ENCODE measurements around the gene FBXO36.
A peak's percentile ranks its signal among the peaks of the same experiment; 100 is the strongest.
"Not testable (repeated sequence)": the region's sequence is repeated elsewhere in the genome, so short reads cannot be mapped to it uniquely, and the experiment has no call there.

Gene FBXO36

DNA sequence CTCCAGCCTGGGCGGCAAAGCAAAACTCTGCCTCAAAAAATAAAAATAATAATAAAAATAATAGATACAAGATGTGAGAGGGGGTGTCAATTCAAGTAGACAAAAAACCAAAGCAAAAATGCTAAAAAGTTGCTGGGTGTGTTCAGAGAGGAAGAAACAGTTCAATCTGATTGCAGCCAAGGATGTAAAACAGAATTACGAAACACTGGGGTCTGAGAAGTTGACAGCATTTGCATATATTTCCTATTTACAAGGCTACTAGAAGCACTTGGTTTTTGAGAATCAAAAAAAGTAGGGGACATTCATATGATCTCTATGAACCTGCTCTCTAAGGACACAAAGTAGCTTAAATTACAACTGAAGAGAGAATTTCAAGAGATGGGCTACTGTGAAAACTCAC lies 8.1 kb upstream of the FBXO36 start:
- no peak for DNase-seq

- DNase-seq: no peak
These were observed 4.5 kb upstream of the FBXO36 start for GRCh38 chr2:229917793-229918192.

GRCh38 chr2:229920011-229920641 lies 2.2 kb upstream of the FBXO36 start:
- DNase-seq: no peak

DNA sequence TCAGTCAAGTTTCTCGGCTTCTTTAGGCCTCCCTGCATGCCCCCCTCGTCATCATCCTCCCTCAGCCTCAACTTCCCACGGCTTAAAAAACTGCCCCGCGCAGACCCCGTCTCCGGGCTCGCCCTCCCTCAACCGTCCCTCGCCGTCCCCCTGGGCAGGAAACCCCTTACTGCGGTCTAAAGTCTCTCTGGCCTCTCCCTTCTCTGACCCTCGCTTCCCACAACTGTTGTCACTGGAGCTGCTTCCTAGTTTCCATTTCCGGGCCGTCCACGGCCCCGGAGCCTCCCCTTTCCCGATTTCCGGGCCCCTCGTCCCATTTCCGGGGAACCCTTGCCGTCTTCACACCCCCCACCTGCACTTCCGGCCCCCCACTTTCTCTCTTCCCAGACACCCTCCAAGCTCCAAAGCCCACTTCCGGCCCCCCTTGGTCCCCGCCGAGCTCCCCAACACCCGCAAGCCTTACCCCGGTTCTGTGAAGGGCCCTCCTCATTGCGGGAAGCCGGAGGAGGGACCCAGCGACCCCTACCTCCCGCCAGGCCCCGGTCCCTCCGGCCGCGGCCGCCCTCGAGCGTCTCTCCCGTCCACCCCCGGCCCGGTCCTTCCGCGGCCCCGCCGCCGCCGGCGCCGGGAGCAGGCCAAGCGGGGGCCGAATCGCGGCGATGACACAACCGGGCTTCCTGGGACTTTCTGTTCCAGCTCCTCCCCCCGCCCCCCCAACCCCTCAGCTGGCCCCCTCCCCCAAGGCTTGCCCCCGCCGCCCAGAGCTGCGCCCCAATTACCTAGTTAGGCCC lies 1.0 kb upstream of the FBXO36 start:
- DNase-seq: peak; percentile 53 to 65

GRCh38 chr2:229921892-229922448 lies 333 bp upstream of the FBXO36 start, which contains the start of gene TRIP12:
TSS of gene TRIP12 (minus strand) at chr2:229922009. CDS start at chr2:229880079, 41,930 bp downstream.
- DNase-seq: peak; percentile 87 to 88

DNA sequence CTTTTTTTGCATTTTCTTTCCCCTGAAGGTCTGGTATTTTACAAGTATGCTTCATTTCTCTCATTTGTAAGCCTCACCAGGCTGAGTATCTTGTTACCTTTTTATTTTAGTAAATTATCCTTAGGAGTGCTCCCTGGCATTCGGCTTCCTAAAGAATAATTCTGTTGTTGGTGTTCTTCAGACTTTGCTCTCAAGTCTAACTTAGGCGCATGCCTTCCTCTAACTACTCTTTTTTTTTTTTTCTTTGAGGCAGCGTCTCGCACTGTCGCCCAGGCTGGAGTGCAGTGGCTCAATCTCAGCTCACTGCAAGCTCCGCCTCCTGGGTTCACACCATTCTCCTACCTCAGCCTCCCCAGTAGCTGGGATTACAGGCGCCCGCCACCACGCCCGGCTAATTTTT lies 2.2 kb downstream of the FBXO36 start:
- DNase-seq: not testable (repeated sequence)

DNA sequence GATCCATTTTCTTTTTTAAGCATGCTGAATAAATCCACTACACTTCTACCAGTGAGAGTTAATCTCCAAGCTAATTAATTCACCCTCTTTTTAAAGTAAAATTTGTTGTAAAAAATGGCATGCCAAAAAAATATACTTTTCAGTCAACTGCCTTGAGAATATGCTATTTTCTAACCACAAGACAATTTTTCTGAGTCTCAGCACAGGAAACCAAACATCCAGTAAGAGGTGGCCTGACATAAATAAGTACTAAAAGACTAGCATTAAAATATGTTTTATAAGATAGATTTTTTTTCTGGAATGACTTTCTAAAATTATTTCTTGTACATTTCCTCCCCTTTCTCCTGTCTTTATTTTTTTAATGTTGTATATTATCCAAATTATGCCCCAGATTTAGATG lies 2.9 kb downstream of the FBXO36 start:
- no peak for DNase-seq

DNA sequence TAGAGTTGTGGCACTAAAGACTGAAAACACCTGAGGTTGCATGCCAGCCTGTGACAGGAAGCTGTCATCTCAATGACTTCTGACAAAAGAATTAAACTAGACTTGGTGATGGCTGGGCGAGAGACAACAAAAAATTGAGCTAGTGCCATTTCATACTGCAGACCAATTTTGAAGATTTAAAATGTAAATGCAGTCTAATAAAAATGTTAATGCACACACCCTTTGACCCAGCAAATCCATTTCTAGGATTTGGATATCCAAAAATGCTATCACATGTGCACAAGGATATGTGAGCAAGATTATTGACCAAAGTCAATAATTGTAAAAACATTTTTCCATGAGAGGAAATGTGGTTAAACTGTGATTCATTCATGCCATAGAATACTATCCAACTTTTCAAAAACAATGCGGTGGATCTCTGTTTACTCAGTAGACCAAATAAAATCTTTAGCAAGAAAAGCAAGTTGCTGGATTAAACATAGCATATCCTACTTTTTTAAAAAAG lies 5.6 kb downstream of the FBXO36 start:
- no peak for DNase-seq

GRCh38 chr2:229930656-229931055 lies 8.4 kb downstream of the FBXO36 start:
- no peak for DNase-seq

GRCh38 chr2:229931241-229931640 lies 8.9 kb downstream of the FBXO36 start:
- DNase-seq: no peak

GRCh38 chr2:229937537-229937936 lies 15.2 kb downstream of the FBXO36 start:
- DNase-seq: no peak

GRCh38 chr2:229942671-229943070 lies 20.4 kb downstream of the FBXO36 start:
- DNase-seq: no peak

DNA sequence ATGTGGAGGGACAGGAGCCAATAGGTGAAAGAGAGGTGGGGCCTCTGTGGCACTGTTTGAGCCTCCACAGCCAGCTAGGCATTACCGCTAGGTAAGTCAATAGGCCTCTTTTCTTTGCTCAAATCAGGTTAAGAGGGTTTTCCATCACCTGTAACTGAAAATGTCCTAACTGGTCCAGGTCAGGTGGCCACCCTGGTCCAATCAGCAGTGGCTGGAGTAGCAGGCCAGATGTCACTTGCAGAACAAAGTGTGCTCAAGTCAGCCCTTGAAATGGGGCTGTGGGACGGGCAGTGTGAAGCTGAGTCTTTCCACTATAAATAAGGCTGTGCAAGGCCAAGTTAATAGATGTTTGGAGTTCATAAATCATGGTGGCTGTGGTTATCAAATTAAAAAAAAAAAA lies 20.9 kb downstream of the FBXO36 start:
- no peak for DNase-seq

DNA sequence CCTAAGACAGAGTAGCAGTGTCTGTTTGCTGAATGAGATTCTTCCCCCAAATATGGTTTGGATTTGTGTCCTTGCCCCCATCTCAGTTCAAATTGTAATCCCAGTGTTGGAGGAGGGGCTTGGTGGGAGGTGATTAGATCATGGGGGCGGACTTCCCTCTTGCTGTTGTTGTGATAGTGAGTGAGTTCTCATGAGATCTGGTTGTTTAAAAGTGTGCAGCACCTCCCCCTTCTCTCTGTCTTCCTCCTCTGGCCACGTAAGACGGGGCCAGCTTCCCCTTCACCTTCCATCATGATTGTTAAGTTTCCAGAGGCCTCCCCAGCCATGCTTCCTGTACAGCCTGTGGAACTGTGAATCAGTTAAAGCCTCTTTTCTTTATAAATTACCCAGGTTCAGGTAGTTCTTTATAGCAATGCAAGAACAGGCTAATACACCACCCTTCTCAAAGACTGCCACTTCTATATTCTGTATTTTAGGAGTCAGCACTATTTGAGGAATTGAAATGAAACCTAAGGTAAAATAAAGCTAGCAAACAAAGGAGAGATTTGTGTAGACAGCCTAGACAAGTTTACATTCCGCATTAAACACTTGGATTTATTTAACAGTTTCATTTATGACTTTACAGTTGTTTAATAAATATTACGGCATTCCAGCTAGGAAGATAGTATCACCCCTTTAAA lies 21.6 kb downstream of the FBXO36 start:
- no peak for DNase-seq

- DNase-seq: no peak
These were observed 23.7 kb downstream of the FBXO36 start for GRCh38 chr2:229945975-229946374.

GRCh38 chr2:229947544-229947943 lies 25.2 kb downstream of the FBXO36 start:
- no peak for DNase-seq

GRCh38 chr2:229952256-229952835 lies 30.0 kb downstream of the FBXO36 start:
- DNase-seq: no peak

GRCh38 chr2:229955663-229956062 lies 33.4 kb downstream of the FBXO36 start:
- no peak for DNase-seq

GRCh38 chr2:229956491-229956890 lies 34.2 kb downstream of the FBXO36 start:
- no peak for DNase-seq

- not testable (repeated sequence) for DNase-seq
These were observed 41.3 kb downstream of the FBXO36 start for GRCh38 chr2:229963596-229963995.

GRCh38 chr2:229969921-229970320 lies 47.6 kb downstream of the FBXO36 start:
- no peak for DNase-seq

GRCh38 chr2:229970406-229970805 lies 48.1 kb downstream of the FBXO36 start:
- no peak for DNase-seq

DNA sequence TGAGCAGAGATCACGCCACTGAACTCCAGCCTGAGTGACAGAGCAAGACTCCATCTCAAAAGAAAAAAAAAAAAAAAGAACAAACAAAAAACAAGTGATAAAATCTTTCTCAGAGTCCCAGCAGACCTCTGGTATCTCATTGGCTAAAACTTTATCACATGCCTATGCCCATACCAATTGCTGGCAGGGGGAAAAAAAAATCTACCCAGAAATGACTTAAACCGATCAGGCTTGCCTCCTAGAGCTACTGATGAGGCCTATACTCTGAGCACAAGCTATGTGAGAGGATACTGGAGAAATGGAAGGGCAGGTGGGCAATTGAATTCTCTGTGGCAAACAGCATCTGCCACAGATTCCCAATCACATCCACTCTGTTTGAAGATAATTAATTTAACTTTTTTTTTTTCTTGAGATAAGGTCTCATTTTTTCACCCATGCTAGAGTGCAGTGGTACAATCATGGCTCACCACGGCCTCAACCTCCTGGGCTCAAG lies 49.0 kb downstream of the FBXO36 start:
- DNase-seq: no peak

Data from SHP77 (cell line).